Liver (tissue), 3 donors: Measurements from ENCODE around the gene WWOX.

Experiments used
- CTCF ChIP-seq: fragments of 150-350 bp; IDR thresholded peaks from 2 replicates; pipeline ENCODE4 v1.5.1; 2017; ENCODE audit warnings: improper control_type of control experiment, low read depth, low read length; ENCODE audit not compliant: missing input control
- JUND ChIP-seq, 2 donors: IDR thresholded peaks; 2 replicates each; pipeline ENCODE4 v1.6.1; 2016; ENCODE audit warnings: antibody characterized with exemption in 2 of 2
- SP1 ChIP-seq: IDR thresholded peaks from 2 replicates; pipeline ENCODE4 v1.6.1; 2018; ENCODE audit warnings: antibody characterized with exemption, mild to moderate bottlenecking
- ZBTB33 ChIP-seq: IDR thresholded peaks from 2 replicates; pipeline ENCODE4 v1.6.1; 2016; ENCODE audit warnings: antibody characterized with exemption
- donor health status: healthy.
- donor health status: healthy.

- TF ChIP-seq SP1 (no peak), CTCF (no peak), JUND (IDR thresholded peaks at IDR 0.05) (no peak), ZBTB33 (no peak)
Observed at GRCh38 chr16:78324649-78325285, 225.3 kb downstream of the WWOX start.
